Aorta (tissue), 5 donors: Measurements from ENCODE around the gene DOHH. TPM values are rescaled to one million over a fixed set of nuclear protein-coding genes. Genes with fewer than 3 reads are reported as not detected.

Experiments
- ATAC-seq: fragments of 200-7000 bp; cut with Tn5 transposase; one replicate; pipeline ENCODE4 v1.9.1; 2022; ENCODE audit warnings: moderate library complexity; ENCODE audit not compliant: low FRiP score
- DNase-seq, 2 donors: peaks; one replicate each; pipeline ENCODE4 v3.0.0-alpha.2; 2020
- H3K27ac ChIP-seq, 2 donors: one replicate each; pipeline ENCODE4 v1.5.1; 2013; ENCODE audit warnings: low read length in 2 of 2, mild to moderate bottlenecking in 2 of 2, moderate library complexity in 2 of 2, control low read depth in 1 of 2, inconsistent platforms in 1 of 2, low read depth in 1 of 2
- H3K27me3 ChIP-seq, 2 donors: one replicate each; pipeline ENCODE4 v1.6.1; 2013; ENCODE audit warnings: control low read depth in 1 of 2, low read length in 1 of 2, mild to moderate bottlenecking in 1 of 2, moderate library complexity in 1 of 2; ENCODE audit not compliant: insufficient read depth in 2 of 2, control insufficient read depth in 1 of 2
- H3K36me3 ChIP-seq, 2 donors: one replicate each; pipeline ENCODE4 v1.6.1; 2013; ENCODE audit warnings: control low read depth in 1 of 2, low read length in 1 of 2, mild to moderate bottlenecking in 1 of 2; ENCODE audit not compliant: insufficient read depth in 2 of 2, control insufficient read depth in 1 of 2
- H3K4me1 ChIP-seq, 2 donors: one replicate each; pipeline ENCODE4 v1.6.1; 2013; ENCODE audit warnings: low read length in 2 of 2, control low read depth in 1 of 2, mild to moderate bottlenecking in 1 of 2, moderate library complexity in 1 of 2; ENCODE audit not compliant: insufficient read depth in 2 of 2, control insufficient read depth in 1 of 2
- H3K4me3 ChIP-seq, 2 donors: one replicate each; pipeline ENCODE4 v1.5.1; 2013; ENCODE audit warnings: low read length in 2 of 2, control low read depth in 1 of 2, mild to moderate bottlenecking in 1 of 2
- H3K9me3 ChIP-seq: one replicate; pipeline ENCODE4 v1.6.1; 2013; ENCODE audit warnings: mild to moderate bottlenecking, low read length; ENCODE audit not compliant: control insufficient read depth
- whole genome bisulfite sequencing, 2 donors: extraction: QIAGEN DNeasy Blood & Tissue Kit; methylation state at CpG; one replicate each; pipeline ENCODE4 v1.1.7; 2013; 5-methylcytosine and 5-hydroxymethylcytosine counted together
- intact Hi-C, 2 donors: fragments of 100-400 bp; cut with DNase I; formaldehyde crosslinking; loops; one replicate each; pipeline versions ENCODE4 v1.14.2 to v1.15.0; 2022
- polyA plus RNA-seq, 2 donors: library from polyadenylated mRNA; stranded (reverse); fragments of 200-250 nt; gene quantifications; one replicate each; pipeline ENCODE4 v1.2.3, GENCODE V29; 2013
- total RNA-seq, 2 donors: library from RNA; stranded (reverse); fragmentation: NEBNext Ultra II Directional; extraction: Animal tissue kit (Norgen Biotek cat#: 25700); gene quantifications; one replicate each; pipeline ENCODE4 v1.2.1, GENCODE V29; 2021
- donor health status: healthy with polysubstance abuse.
- donor health status: Bipolar disorder and iron deficiency.
- donor health status: DM: no; HTN: no; CAD: no.
- donor health status: DM: no; HTN: no; CAD: no.
- donor health status: DM: yes; HTN: yes; CAD: no.

The DOHH gene
- total and polyA plus RNA-seq, 4 donors, result 6.1 to 11.5 (median 7.4) TPM

- peak; percentile 74 for ATAC-seq
- 17% methylated on average over 24 of the region's 24 CpGs for WGBS, 2 donors
- Histone ChIP-seq H3K9me3 (no peaks in the 10 kb centered on the region), H3K4me1 (no peaks in the 10 kb centered on the region), H3K36me3 (no peaks in the 10 kb centered on the region), H3K27me3 (no peaks in the 10 kb centered on the region), H3K4me3 (no peak overlapping the region), H3K27ac (no peak overlapping the region)
- peak; percentile 63 to 88 for DNase-seq
- intact Hi-C loops, result loop anchor here (2.0 to 5.0 kb wide), 3 partner anchors 40 to 145 kb away; no protein-coding TSS in a partner anchor
Observed at GRCh38 chr19:3471954-3472655, 28.4 kb downstream of the DOHH start.

GRCh38 chr19:3470500-3471128 is 29.9 kb downstream of the DOHH start:
- no peak overlapping the region for H3K27ac ChIP-seq
- no peak for DNase-seq
- 66% methylated on average over 11 of the region's 11 CpGs for WGBS, 2 donors

DNA sequence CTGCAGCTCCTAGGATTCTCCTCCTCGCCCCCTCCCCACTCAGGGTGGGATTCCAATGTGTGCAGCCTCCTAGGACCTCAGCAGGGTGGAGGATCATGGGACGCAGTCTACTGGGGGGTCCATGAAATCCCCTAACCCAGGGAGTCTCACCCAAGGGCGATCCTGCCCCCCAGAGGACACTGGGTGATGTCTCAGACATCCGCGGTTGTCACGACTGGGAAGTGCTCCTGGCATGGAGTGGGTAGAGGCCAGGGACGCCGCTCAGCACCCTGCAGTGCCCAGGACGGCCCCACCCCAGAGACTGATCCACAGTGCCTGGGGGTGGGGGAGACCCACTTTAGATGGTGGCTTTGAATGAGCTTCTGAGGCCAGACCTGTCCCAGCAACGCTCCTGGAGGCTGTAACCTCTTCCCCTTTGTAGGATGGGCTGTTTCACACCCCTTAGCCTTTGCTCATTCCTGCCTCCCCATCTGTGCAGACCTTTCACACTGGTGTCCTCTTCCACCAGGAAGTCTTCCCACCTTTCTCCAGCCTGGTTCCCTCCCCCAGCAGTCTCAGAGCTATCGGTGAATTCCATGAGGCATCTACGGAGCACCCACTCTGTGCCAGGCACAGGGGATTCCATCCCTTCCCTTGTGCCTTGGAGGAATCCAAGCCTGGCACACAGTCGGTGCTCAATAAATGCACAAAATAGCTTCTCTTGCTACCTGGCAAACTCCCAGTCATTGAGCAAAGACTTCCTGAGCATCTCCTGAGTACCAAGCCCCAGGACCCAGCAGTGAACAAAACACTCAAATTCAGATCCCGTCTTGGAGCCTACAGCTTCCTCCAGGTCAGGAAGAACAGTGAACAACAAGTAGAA is 30.6 kb downstream of the DOHH start:
- intact Hi-C loops, result loop anchor here (5.0 kb wide), 2 partner anchors 38 to 143 kb away; no protein-coding TSS in a partner anchor
- H3K27ac ChIP-seq, result no peak overlapping the region
- ATAC-seq (no peak), DNase-seq (no peak)
- no peaks in the 10 kb centered on the region for H3K27me3 ChIP-seq
- no peaks in the 10 kb centered on the region for H3K9me3 ChIP-seq
- H3K36me3 ChIP-seq, result no peaks in the 10 kb centered on the region
- H3K4me3 ChIP-seq, result no peak overlapping the region
- WGBS, 2 donors, result 46 to 57% methylated on average over 14 of the region's 14 CpGs
- H3K4me1 ChIP-seq, result no peaks in the 10 kb centered on the region

More at GRCh38 chr19:3470500-3471128, 29.9 kb downstream of the DOHH start:
- Histone ChIP-seq H3K4me1 (no peaks in the 10 kb centered on the region), H3K4me3 (no peak overlapping the region), H3K36me3 (no peaks in the 10 kb centered on the region), H3K9me3 (no peaks in the 10 kb centered on the region), H3K27me3 (no peaks in the 10 kb centered on the region)
- intact Hi-C loops, result loop anchor here (5.0 kb wide), 2 partner anchors 38 to 143 kb away; no protein-coding TSS in a partner anchor
- ATAC-seq, result no peak

GRCh38 chr19:3468211-3468610 is 32.3 kb downstream of the DOHH start:
- Histone ChIP-seq H3K27ac (no peak overlapping the region), H3K4me3 (no peak overlapping the region), H3K36me3 (no peaks in the 10 kb centered on the region), H3K4me1 (no peaks in the 10 kb centered on the region), H3K27me3 (no peaks in the 10 kb centered on the region), H3K9me3 (no peaks in the 10 kb centered on the region)
- DNase-seq (no peak), ATAC-seq (no peak)
- intact Hi-C loops, result loop anchor here in 1 of 2 donors (5.0 kb wide), 1 partner anchor 36 kb away; no protein-coding TSS in a partner anchor
- 78 to 84% methylated on average over 3 of the region's 3 CpGs for WGBS, 2 donors

DNA sequence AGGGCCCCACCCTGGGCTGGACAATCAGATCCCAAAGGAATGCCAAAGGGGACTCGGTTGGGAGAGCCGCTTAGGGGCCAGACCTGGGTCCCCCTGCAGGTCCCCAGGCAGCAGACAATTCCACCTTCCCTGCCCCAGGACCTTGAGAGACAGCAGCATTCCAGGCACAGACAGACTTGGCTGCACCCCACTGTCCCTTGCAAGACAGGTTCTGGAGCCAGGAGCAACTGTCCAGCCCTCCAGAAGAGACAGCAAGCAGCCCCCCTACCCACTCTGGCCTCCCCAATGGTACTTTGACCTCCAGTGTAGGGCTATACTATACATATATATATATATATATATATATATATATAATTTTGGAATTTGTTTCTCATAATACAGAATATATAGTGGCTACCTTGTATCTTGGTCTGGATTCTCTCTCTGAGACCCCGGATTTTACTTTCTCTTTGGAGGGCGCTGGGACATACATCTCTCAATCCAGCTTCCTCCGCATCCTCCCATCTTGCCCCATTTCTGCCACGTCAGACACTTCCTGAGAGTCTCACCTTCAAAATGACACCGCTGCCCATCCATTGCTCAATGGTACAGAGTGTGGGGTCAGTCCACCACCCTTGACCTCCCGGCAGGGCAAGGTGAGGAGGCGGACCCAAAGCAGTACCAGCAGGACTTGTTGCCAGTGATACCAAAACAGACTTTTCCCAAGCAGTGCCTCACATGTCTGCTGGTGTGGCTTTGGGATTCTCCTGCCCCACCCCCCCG is 32.9 kb downstream of the DOHH start:
- Histone ChIP-seq H3K27ac (peak overlapping the region in 1 of 2 donors; percentile 53), H3K27me3 (no peaks in the 10 kb centered on the region), H3K36me3 (no peaks in the 10 kb centered on the region), H3K9me3 (no peaks in the 10 kb centered on the region), H3K4me3 (no peak overlapping the region), H3K4me1 (no peaks in the 10 kb centered on the region)
- DNase-seq (no peak), ATAC-seq (no peak)
- 76 to 77% methylated on average over 10 of the region's 10 CpGs for WGBS, 2 donors
- intact Hi-C loops, result loop anchor here in 1 of 2 donors (5.0 kb wide), 1 partner anchor 35 kb away; no protein-coding TSS in a partner anchor

DNA sequence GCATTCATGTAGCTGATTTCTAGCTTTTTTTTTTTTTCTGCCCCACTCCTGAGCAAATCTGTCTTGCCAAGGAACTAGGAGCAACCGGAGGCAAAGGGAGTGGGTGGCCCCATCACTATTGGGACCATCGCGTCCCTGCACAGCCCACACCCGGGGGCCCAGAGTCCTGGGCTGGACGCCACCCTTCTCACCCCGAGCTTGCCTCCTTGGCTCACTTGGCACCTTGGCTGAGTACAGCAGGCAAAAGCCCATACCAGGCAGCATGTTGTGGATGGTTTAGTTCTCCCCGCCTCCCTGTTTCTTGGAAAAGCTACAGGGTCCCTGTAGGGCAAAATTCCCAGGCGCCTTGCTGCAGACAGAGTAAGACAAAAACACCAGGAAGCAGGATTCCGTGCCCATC is 33.8 kb downstream of the DOHH start:
- intact Hi-C loops, result loop anchor here in 1 of 2 donors (5.0 kb wide), 1 partner anchor 34 kb away; no protein-coding TSS in a partner anchor
- Histone ChIP-seq H3K27me3 (no peaks in the 10 kb centered on the region), H3K4me3 (no peak overlapping the region), H3K27ac (peak overlapping the region in 1 of 2 donors; percentile 46), H3K36me3 (no peaks in the 10 kb centered on the region), H3K9me3 (no peaks in the 10 kb centered on the region), H3K4me1 (no peaks in the 10 kb centered on the region)
- ATAC-seq (peak; percentile 60), DNase-seq (peak in 1 of 2 donors; percentile 73)
- 6 to 9% methylated on average over 9 of the region's 9 CpGs for WGBS, 2 donors

DNA sequence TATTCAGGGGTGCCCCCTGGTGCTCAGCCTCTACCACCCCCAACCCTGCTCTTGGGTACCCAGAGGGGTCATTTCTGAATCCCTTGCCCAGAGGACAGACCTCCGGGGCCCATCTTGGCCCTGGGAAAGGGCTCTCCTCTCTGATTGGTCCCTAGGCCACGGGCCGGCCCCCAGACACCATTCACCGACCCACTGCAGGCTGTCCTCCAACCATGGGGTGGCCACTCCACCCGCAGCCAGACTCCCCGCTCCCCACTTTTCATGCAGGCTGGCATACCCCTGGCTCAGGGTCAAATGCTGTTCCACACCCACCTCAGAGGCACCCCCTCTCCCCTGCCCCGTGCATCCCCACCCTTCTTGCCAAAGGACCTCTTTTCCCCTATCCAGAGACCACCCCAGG is 34.9 kb downstream of the DOHH start:
- peak overlapping the region in 1 of 2 donors; percentile 53 for H3K27ac ChIP-seq
- no peaks in the 10 kb centered on the region for H3K36me3 ChIP-seq
- no peaks in the 10 kb centered on the region for H3K4me1 ChIP-seq
- DNase-seq (peak; percentile 48 to 74), ATAC-seq (no peak)
- intact Hi-C loops, result loop anchor here in 1 of 2 donors (5.0 kb wide), 1 partner anchor 33 kb away; no protein-coding TSS in a partner anchor
- no peaks in the 10 kb centered on the region for H3K27me3 ChIP-seq
- no peak overlapping the region for H3K4me3 ChIP-seq
- H3K9me3 ChIP-seq, result no peaks in the 10 kb centered on the region
- WGBS, 2 donors, result 28 to 29% methylated on average over 7 of the region's 7 CpGs
